AG09309 (cell line): ENCODE results near the gene STUB1.

Source experiments
- DNase-seq: peaks from one replicate; pipeline ENCODE4 v3.0.0-alpha.2; 2010; ENCODE audit warnings: low read depth
- H3K4me3 ChIP-seq: 2 replicates; pipeline ENCODE4 v1.5.1; 2011; ENCODE audit warnings: mild to moderate bottlenecking, low read depth, low read length, moderate library complexity; ENCODE audit not compliant: control insufficient read depth
- CTCF ChIP-seq: IDR thresholded peaks from 2 replicates; pipeline ENCODE4 v1.5.1; 2011; ENCODE audit warnings: mild to moderate bottlenecking, low read depth, low read length, inconsistent platforms; ENCODE audit not compliant: insufficient read depth, control insufficient read depth; ENCODE audit errors: missing control alignments

Gene STUB1

GRCh38 chr16:634996-635395 lies 45.2 kb upstream of the STUB1 start:
- no peak for DNase-seq
- TF ChIP-seq CTCF = no peak
- peak overlapping the region; percentile 78 for H3K4me3 ChIP-seq

GRCh38 chr16:635573-636205 lies 44.5 kb upstream of the STUB1 start:
- DNase-seq = no peak
- H3K4me3 ChIP-seq = peak overlapping the region; percentile 78
- TF ChIP-seq CTCF = no peak

GRCh38 chr16:636206-637080 lies 43.8 kb upstream of the STUB1 start, which contains the start of gene METTL26:
Gene METTL26 (minus strand): TSS chr16:636305. CDS start chr16:636290, 15 bp downstream.
- no peak for TF ChIP-seq CTCF
- peak within 1 kb of the TSS; percentile 78 for H3K4me3 ChIP-seq
- peak; percentile 75 for DNase-seq

GRCh38 chr16:637081-638018 lies 42.9 kb upstream of the STUB1 start:
- no peak for DNase-seq
- no peak for TF ChIP-seq CTCF
- H3K4me3 ChIP-seq = peak overlapping the region; percentile 78

GRCh38 chr16:638034-638543 lies 42.1 kb upstream of the STUB1 start:
- DNase-seq = no peak
- no peak overlapping the region for H3K4me3 ChIP-seq

More at GRCh38 chr16:638034-638543, 42.1 kb upstream of the STUB1 start:
- TF ChIP-seq CTCF = no peak
